ENCODE data around the gene NDEL1.

Gene NDEL1

GRCh38 chr17:8489841-8490240 lies 54.2 kb downstream of the NDEL1 start:
- Histone ChIP-seq H3K9me3 (ENCODE audit: insufficient read depth, low read length) (peaks cover 7% of the 10 kb centered on the region), H3K4me3 (ENCODE audit: insufficient read length, low read depth) (no peak overlapping the region), H3K36me3 (ENCODE audit: insufficient read depth, insufficient read length, low read length) (peaks cover 92% of the 10 kb centered on the region), H3K4me1 (ENCODE audit: insufficient read depth, insufficient read length) (no peaks in the 10 kb centered on the region), H3K9ac (ENCODE audit: insufficient read length, low read depth) (no peak overlapping the region), H3K27me3 (ENCODE audit: insufficient read depth, insufficient read length) (no peaks in the 10 kb centered on the region)
- TF ChIP-seq ZNF274 (IDR thresholded peaks at IDR 0.05; ENCODE audit: low read depth, low read length) (no peak), SUZ12 (IDR thresholded peaks at IDR 0.05; ENCODE audit: extremely low read depth, insufficient read depth, insufficient read length) (no peak), YY1 (IDR thresholded peaks at IDR 0.05; ENCODE audit: insufficient read depth, insufficient read length) (no peak)
- DNase-seq (ENCODE audit: low read depth, low spot score): no peak

DNA sequence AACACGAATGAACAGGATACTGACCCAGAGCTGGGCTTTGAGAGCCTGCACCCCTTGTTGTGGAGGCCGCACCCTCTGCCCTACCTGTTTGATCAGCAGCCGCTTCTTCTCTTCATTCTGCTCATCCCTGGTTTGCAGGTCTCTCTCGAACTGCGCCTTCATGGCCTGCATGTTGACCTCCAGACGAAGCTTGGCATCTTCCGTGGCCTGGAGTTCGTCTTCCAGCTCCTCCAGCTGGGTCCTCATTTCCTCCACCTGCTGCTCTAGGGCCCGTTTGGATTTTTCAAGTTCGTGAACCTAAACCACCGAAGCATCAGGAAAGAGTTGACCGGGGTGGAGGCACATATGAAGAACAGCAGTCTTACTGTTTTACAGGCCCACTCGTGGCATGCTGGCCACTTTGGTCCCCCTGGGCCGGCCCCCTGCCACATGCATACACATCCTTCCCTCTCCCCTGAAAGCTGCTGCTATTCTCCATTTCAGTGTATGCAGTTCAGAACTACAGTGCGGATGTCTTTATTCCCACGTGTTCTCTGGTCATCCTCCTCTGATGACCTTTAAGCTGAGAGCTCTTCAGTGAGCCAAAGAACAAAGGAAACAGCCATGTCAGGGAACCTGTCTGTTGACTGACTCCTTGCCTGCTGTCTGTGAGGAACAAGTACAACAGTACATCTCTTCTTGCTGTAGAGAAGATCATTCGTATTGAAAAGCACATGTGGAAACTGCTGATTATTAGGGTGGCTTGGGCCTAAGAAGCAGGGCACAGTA lies 54.8 kb downstream of the NDEL1 start:
- H3K4me1 ChIP-seq (ENCODE audit: insufficient read depth, insufficient read length): no peaks in the 10 kb centered on the region
- no peak for TF ChIP-seq ZNF274 (IDR thresholded peaks at IDR 0.05; ENCODE audit: low read depth, low read length)
- peaks cover 5% of the 10 kb centered on the region; the same call in 1 of the 2 replicates for H3K9me3 ChIP-seq (ENCODE audit: insufficient read depth, low read length)
- no peak overlapping the region for H3K4me3 ChIP-seq (ENCODE audit: insufficient read length, low read depth)
- no peak overlapping the region for H3K9ac ChIP-seq (ENCODE audit: insufficient read length, low read depth)
- DNase-seq (ENCODE audit: low read depth, low spot score): no peak
- no peaks in the 10 kb centered on the region for H3K27me3 ChIP-seq (ENCODE audit: insufficient read depth, insufficient read length)
- peaks cover 93% of the 10 kb centered on the region for H3K36me3 ChIP-seq (ENCODE audit: insufficient read depth, insufficient read length, low read length)

GRCh38 chr17:8492121-8492520 lies 56.4 kb downstream of the NDEL1 start:
- Histone ChIP-seq H3K9ac (ENCODE audit: insufficient read length, low read depth) (no peak overlapping the region), H3K4me3 (ENCODE audit: insufficient read length, low read depth) (no peak overlapping the region), H3K36me3 (ENCODE audit: insufficient read depth, insufficient read length, low read length) (peaks cover 88% of the 10 kb centered on the region), H3K9me3 (ENCODE audit: insufficient read depth, low read length) (no peaks in the 10 kb centered on the region), H3K27me3 (ENCODE audit: insufficient read depth, insufficient read length) (no peaks in the 10 kb centered on the region), H3K4me1 (ENCODE audit: insufficient read depth, insufficient read length) (no peaks in the 10 kb centered on the region)
- no peak for TF ChIP-seq YY1 (IDR thresholded peaks at IDR 0.05; ENCODE audit: insufficient read depth, insufficient read length)
- no peak for TF ChIP-seq SUZ12 (IDR thresholded peaks at IDR 0.05; ENCODE audit: extremely low read depth, insufficient read depth, insufficient read length)
- no peak for TF ChIP-seq ZNF274 (IDR thresholded peaks at IDR 0.05; ENCODE audit: low read depth, low read length)
- no peak for DNase-seq (ENCODE audit: low read depth, low spot score)

DNA sequence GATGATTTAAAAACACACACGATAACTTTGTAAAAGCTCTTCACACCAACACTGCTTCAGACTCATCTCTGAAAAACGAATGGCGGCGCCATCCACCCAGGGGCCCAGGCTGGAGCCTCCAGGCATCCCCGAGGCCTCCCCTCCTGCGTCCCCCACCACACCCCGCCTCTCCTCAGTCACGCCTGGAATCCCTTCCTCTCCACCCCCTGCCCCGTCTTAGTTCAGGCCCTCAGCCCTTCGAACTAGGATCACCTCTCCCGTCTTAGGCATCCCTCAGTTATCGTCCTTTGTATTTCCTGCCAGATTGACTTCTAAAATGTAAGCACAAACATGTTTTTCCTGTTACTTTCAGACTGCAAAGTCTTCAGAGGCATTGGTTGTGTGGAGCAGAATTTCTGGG lies 58.3 kb downstream of the NDEL1 start:
- no peaks in the 10 kb centered on the region for H3K4me1 ChIP-seq (ENCODE audit: insufficient read depth, insufficient read length)
- H3K4me3 ChIP-seq (ENCODE audit: insufficient read length, low read depth): no peak overlapping the region
- no peak for DNase-seq (ENCODE audit: low read depth, low spot score)
- H3K27me3 ChIP-seq (ENCODE audit: insufficient read depth, insufficient read length): no peaks in the 10 kb centered on the region
- H3K9ac ChIP-seq (ENCODE audit: insufficient read length, low read depth): no peak overlapping the region
- no peaks in the 10 kb centered on the region for H3K9me3 ChIP-seq (ENCODE audit: insufficient read depth, low read length)
- H3K36me3 ChIP-seq (ENCODE audit: insufficient read depth, insufficient read length, low read length): peaks cover 83% of the 10 kb centered on the region
- TF ChIP-seq YY1 (IDR thresholded peaks at IDR 0.05; ENCODE audit: insufficient read depth, insufficient read length) (no peak), ZNF274 (IDR thresholded peaks at IDR 0.05; ENCODE audit: low read depth, low read length) (no peak), SUZ12 (IDR thresholded peaks at IDR 0.05; ENCODE audit: extremely low read depth, insufficient read depth, insufficient read length) (no peak)

DNA sequence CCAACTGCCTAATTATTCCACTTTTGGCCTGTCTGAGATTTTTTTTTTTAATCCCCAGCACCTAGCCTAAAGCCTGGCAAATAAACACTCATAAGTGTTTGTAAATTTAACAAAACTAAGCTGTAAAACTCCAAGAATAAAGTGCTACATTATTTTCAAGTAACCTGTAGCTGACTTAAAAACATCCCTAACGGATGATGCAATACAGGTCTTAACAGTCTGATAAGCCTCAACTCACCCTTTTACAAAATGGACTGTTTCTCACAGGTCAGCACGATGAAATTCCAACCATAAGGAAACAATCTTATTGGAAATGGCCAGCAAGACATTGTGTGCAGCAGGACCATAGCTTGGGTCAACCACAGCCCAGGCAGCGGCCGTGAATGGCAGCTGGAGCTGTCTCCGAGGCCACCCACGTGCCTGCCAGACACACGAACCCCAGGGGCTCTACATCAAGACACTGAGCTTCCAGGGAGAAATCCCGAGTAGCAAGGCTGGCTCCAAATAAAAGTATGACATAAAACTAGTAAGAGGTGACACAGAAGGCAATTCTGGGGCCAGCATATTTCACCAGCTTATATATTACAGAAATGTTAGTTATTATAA lies 58.9 kb downstream of the NDEL1 start:
- TF ChIP-seq YY1 (IDR thresholded peaks at IDR 0.05; ENCODE audit: insufficient read depth, insufficient read length): no peak
- TF ChIP-seq ZNF274 (IDR thresholded peaks at IDR 0.05; ENCODE audit: low read depth, low read length): no peak
- TF ChIP-seq SUZ12 (IDR thresholded peaks at IDR 0.05; ENCODE audit: extremely low read depth, insufficient read depth, insufficient read length): no peak
- Histone ChIP-seq H3K4me3 (ENCODE audit: insufficient read length, low read depth) (no peak overlapping the region), H3K9ac (ENCODE audit: insufficient read length, low read depth) (no peak overlapping the region), H3K9me3 (ENCODE audit: insufficient read depth, low read length) (no peaks in the 10 kb centered on the region), H3K4me1 (ENCODE audit: insufficient read depth, insufficient read length) (no peaks in the 10 kb centered on the region), H3K27me3 (ENCODE audit: insufficient read depth, insufficient read length) (no peaks in the 10 kb centered on the region), H3K36me3 (ENCODE audit: insufficient read depth, insufficient read length, low read length) (peaks cover 86% of the 10 kb centered on the region)
- no peak for DNase-seq (ENCODE audit: low read depth, low spot score)

GRCh38 chr17:8496081-8496480 lies 60.4 kb downstream of the NDEL1 start:
- no peak for TF ChIP-seq ZNF274 (IDR thresholded peaks at IDR 0.05; ENCODE audit: low read depth, low read length)
- TF ChIP-seq SUZ12 (IDR thresholded peaks at IDR 0.05; ENCODE audit: extremely low read depth, insufficient read depth, insufficient read length): no peak
- TF ChIP-seq YY1 (IDR thresholded peaks at IDR 0.05; ENCODE audit: insufficient read depth, insufficient read length): no peak
- H3K27me3 ChIP-seq (ENCODE audit: insufficient read depth, insufficient read length): no peaks in the 10 kb centered on the region

GRCh38 chr17:8499171-8499570 lies 63.5 kb downstream of the NDEL1 start:
- DNase-seq (ENCODE audit: low read depth, low spot score): no peak
- Histone ChIP-seq H3K36me3 (ENCODE audit: insufficient read depth, insufficient read length, low read length) (peaks cover 82% of the 10 kb centered on the region), H3K4me3 (ENCODE audit: insufficient read length, low read depth) (no peak overlapping the region), H3K4me1 (ENCODE audit: insufficient read depth, insufficient read length) (no peaks in the 10 kb centered on the region), H3K9ac (ENCODE audit: insufficient read length, low read depth) (no peak overlapping the region), H3K27me3 (ENCODE audit: insufficient read depth, insufficient read length) (no peaks in the 10 kb centered on the region), H3K9me3 (ENCODE audit: insufficient read depth, low read length) (no peaks in the 10 kb centered on the region)
- no peak for TF ChIP-seq ZNF274 (IDR thresholded peaks at IDR 0.05; ENCODE audit: low read depth, low read length)

More at GRCh38 chr17:8496081-8496480, 60.4 kb downstream of the NDEL1 start:
- no peaks in the 10 kb centered on the region for H3K9me3 ChIP-seq (ENCODE audit: insufficient read depth, low read length)
- peaks cover 87% of the 10 kb centered on the region for H3K36me3 ChIP-seq (ENCODE audit: insufficient read depth, insufficient read length, low read length)
- no peak overlapping the region for H3K4me3 ChIP-seq (ENCODE audit: insufficient read length, low read depth)
- no peak for DNase-seq (ENCODE audit: low read depth, low spot score)
- no peak overlapping the region for H3K9ac ChIP-seq (ENCODE audit: insufficient read length, low read depth)
- H3K4me1 ChIP-seq (ENCODE audit: insufficient read depth, insufficient read length): no peaks in the 10 kb centered on the region

Data from NT2/D1 (cell line).